Testis (tissue), 2 donors: ENCODE results near the gene WDR48.

Source experiments
- CTCF ChIP-seq, 3 experiments: fragments of 450-650 bp in 2 of 3; fragments of 200-600 bp in 1 of 3; sonication (generic) in 1 of 3; IDR thresholded peaks; one replicate each; pipeline ENCODE4 v1.5.1; 2016 to 2019; ENCODE audit warnings: antibody characterized with exemption in 3 of 3, mild to moderate bottlenecking in 2 of 3, moderate library complexity in 1 of 3
- POLR2A ChIP-seq: fragments of 450-650 bp; IDR thresholded peaks from one replicate; pipeline ENCODE4 v1.6.1; 2017; ENCODE audit warnings: antibody characterized with exemption, mild to moderate bottlenecking, moderate library complexity

GRCh38 chr3:39098473-39099000 lies 46.7 kb downstream of the WDR48 start:
- no peak for TF ChIP-seq POLR2A
- TF ChIP-seq CTCF (IDR thresholded peaks at IDR 0.05) = no peak
